SK-N-SH treated with all-trans-retinoic acid at 6 μM for 48 hours (cell line): ENCODE measurements around the gene TBL1X.

Source experiments
- ARNTL ChIP-seq: fragments of 450-650 bp; formaldehyde crosslinking; IDR thresholded peaks from 2 replicates; pipeline ENCODE4 v1.5.0; 2020; ENCODE audit warnings: low read depth, mild to moderate bottlenecking, moderate library complexity, borderline replicate concordance
- BACH2 ChIP-seq: fragments of 250-450 bp; sonication (Bioruptor Pico); IDR thresholded peaks from 2 replicates; pipeline ENCODE4 v1.9.0; 2021; ENCODE audit warnings: mild to moderate bottlenecking, borderline replicate concordance
- CREB5 ChIP-seq: fragments of 250-450 bp; sonication (Bioruptor Pico); IDR thresholded peaks from 2 replicates; pipeline ENCODE4 v1.5.1; 2020; ENCODE audit warnings: low read depth, mild to moderate bottlenecking, moderate library complexity
- PATZ1 ChIP-seq: fragments of 250-450 bp; sonication (Bioruptor Pico); IDR thresholded peaks from 2 replicates; pipeline ENCODE4 v1.8.0; 2020; ENCODE audit warnings: mild to moderate bottlenecking, moderate library complexity, borderline replicate concordance
- RARB ChIP-seq: fragments of 250-450 bp; sonication (Bioruptor Pico); IDR thresholded peaks from 2 replicates; pipeline ENCODE4 v1.8.0; 2021; ENCODE audit warnings: mild to moderate bottlenecking, moderate library complexity
- TCF4 ChIP-seq: fragments of 250-450 bp; sonication (Bioruptor Pico); IDR thresholded peaks from 2 replicates; pipeline ENCODE4 v1.8.0; 2021; ENCODE audit warnings: mild to moderate bottlenecking, moderate library complexity, borderline replicate concordance
- ZFP30 ChIP-seq: fragments of 450-650 bp; formaldehyde crosslinking; IDR thresholded peaks from 2 replicates; pipeline ENCODE4 v1.5.0; 2022; ENCODE audit warnings: mild to moderate bottlenecking, moderate library complexity
- ZNF565 ChIP-seq: fragments of 450-650 bp; formaldehyde crosslinking; conservative IDR thresholded peaks from 2 replicates; pipeline ENCODE4 v1.5.0; 2020; ENCODE audit warnings: low read depth, mild to moderate bottlenecking, moderate library complexity
- ZNF70 ChIP-seq: fragments of 450-650 bp; formaldehyde crosslinking; IDR thresholded peaks from 2 replicates; pipeline ENCODE4 v1.5.0; 2020; ENCODE audit warnings: mild to moderate bottlenecking, moderate library complexity
- ZNF8 ChIP-seq: fragments of 450-650 bp; formaldehyde crosslinking; IDR thresholded peaks from 2 replicates; pipeline ENCODE4 v1.5.0; 2020; ENCODE audit warnings: mild to moderate bottlenecking, moderate library complexity

DNA sequence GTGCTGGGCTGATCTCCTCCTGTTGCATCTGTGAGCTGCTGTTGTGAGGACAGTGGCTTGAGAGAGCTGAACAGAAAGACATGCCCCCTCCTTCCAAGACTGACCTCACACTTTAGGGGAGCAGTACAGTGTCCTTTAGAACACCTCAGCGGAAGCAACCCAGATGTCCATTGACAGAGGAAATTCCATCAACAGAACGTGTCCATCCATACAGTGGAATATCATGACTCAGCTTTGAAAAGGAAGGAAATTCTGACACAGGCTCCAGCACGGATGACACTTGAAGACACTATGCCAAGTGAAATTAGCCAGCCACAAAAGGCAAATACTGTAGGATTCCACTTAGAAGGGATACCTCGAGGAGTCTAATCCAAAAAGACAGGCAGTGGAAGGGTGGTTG lies 197.3 kb downstream of the TBL1X start:
- no peak for TF ChIP-seq CREB5 (CRISPR knock-in tag)
- TF ChIP-seq PATZ1 (CRISPR knock-in tag): no peak
- no peak for TF ChIP-seq ZNF8 (CRISPR knock-in tag)
- no peak for TF ChIP-seq ZFP30 (CRISPR knock-in tag)
- no peak for TF ChIP-seq TCF4 (CRISPR knock-in tag)
- TF ChIP-seq BACH2 (CRISPR knock-in tag): no peak
- TF ChIP-seq ARNTL (CRISPR knock-in tag): no peak
- no peak for TF ChIP-seq ZNF70 (CRISPR knock-in tag)
- TF ChIP-seq ZNF565 (CRISPR knock-in tag): no peak
- TF ChIP-seq RARB (CRISPR knock-in tag): no peak
